Tibial nerve (tissue), 4 donors: ENCODE measurements around the gene PLPPR1. TPM values are rescaled to one million over a fixed set of nuclear protein-coding genes. Genes with fewer than 3 reads are reported as not detected.
"Not testable (repeated sequence)": the region's sequence is repeated elsewhere in the genome, so short reads cannot be mapped to it uniquely, and the experiment has no call there.

Experiments used
- DNase-seq, 2 donors: peaks; one replicate each; pipeline ENCODE4 v3.0.0-alpha.2; 2019; ENCODE audit warnings: low spot score in 2 of 2
- H3K27ac ChIP-seq, 4 donors: fragments of 200-600 bp; sonication (generic) in 3 of 4; one replicate each; pipeline ENCODE4 v1.5.1; 2017 to 2019; ENCODE audit warnings: mild to moderate bottlenecking in 1 of 4
- H3K27me3 ChIP-seq, 2 donors: fragments of 200-600 bp; sonication (generic) in 1 of 2; one replicate each; pipeline versions ENCODE4 v1.5.1 to v1.6.0; 2017 to 2019
- H3K36me3 ChIP-seq, 3 donors: fragments of 200-600 bp; sonication (generic); one replicate each; pipeline ENCODE4 v1.5.1; 2018 to 2019
- H3K4me1 ChIP-seq, 4 donors: fragments of 200-600 bp; sonication (generic) in 3 of 4; one replicate each; pipeline ENCODE4 v1.5.1; 2017 to 2019
- H3K4me3 ChIP-seq, 4 donors: fragments of 200-600 bp; sonication (generic) in 3 of 4; one replicate each; pipeline ENCODE4 v1.5.1; 2017 to 2019; ENCODE audit warnings: mild to moderate bottlenecking in 1 of 4, moderate library complexity in 1 of 4
- H3K9me3 ChIP-seq, 4 donors: fragments of 200-600 bp; sonication (generic) in 3 of 4; one replicate each; pipeline ENCODE4 v1.5.1; 2017 to 2019
- CTCF ChIP-seq, 5 experiments: fragments of 200-600 bp in 3 of 5; fragments of 450-650 bp in 2 of 5; sonication (generic) in 3 of 5; IDR thresholded peaks; one replicate each; pipeline ENCODE4 v1.5.1; 2016 to 2019; ENCODE audit warnings: antibody characterized with exemption in 5 of 5, mild to moderate bottlenecking in 3 of 5, moderate library complexity in 2 of 5
- EP300 ChIP-seq, 2 donors: sonication (generic); formaldehyde crosslinking; IDR thresholded peaks; one replicate each; pipeline ENCODE4 v1.6.1; 2017; ENCODE audit warnings: antibody characterized with exemption in 2 of 2, mild to moderate bottlenecking in 1 of 2
- POLR2A ChIP-seq, 2 donors: fragments of 450-650 bp; IDR thresholded peaks; one replicate each; pipeline ENCODE4 v1.6.1; 2017; ENCODE audit warnings: antibody characterized with exemption in 2 of 2, mild to moderate bottlenecking in 2 of 2, moderate library complexity in 2 of 2
- WGBS, 2 donors: methylation state at CpG; one replicate each; pipeline ENCODE4 v1.1.5; 2018; 5-methylcytosine and 5-hydroxymethylcytosine counted together
- total RNA-seq, 4 donors: library from RNA; depleted of rRNA; stranded (reverse); fragments of >200 nt; gene quantifications; one replicate each; pipeline ENCODE4 v1.1.0, GENCODE V29; 2016

The PLPPR1 gene
- total RNA-seq, 4 donors from 2014 or later = 0.30 to 7.6 (median 2.5) TPM

DNA sequence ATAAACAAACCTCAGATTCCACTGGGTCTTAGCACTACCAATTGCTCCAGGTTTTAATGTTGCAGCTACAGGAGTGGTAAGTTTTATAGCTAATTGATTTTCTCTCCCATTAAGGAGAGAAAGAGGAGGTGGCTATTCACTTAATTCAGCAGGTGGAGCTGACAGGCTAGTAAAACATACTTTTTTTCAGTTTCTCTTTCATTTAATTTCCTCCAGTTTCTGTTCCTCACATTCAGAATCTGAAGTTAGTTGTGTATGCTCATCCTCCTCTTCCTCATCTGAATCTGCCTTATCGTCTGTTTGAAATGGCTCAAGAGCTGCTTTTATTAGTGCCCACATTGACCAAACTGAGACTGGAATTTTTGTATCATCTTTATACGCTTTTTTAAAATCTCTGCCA, 98.0 kb downstream of the PLPPR1 start:
- H3K4me1 ChIP-seq = no peaks in the 10 kb centered on the region
- H3K9me3 ChIP-seq = peaks cover 0 to 15% (median 0%) of the 10 kb centered on the region in 4 donors
- no peak overlapping the region for H3K4me3 ChIP-seq
- TF ChIP-seq POLR2A (IDR thresholded peaks at IDR 0.05) = no peak
- TF ChIP-seq EP300 (IDR thresholded peaks at IDR 0.05) = no peak
- no peak for TF ChIP-seq CTCF (IDR thresholded peaks at IDR 0.05)
- H3K27ac ChIP-seq = no peak overlapping the region
- no peaks in the 10 kb centered on the region for H3K27me3 ChIP-seq
- H3K36me3 ChIP-seq = no peaks in the 10 kb centered on the region
- WGBS, 2 donors = 43 to 48% methylated on average over 2 of the region's 2 CpGs
- DNase-seq = no peak

DNA sequence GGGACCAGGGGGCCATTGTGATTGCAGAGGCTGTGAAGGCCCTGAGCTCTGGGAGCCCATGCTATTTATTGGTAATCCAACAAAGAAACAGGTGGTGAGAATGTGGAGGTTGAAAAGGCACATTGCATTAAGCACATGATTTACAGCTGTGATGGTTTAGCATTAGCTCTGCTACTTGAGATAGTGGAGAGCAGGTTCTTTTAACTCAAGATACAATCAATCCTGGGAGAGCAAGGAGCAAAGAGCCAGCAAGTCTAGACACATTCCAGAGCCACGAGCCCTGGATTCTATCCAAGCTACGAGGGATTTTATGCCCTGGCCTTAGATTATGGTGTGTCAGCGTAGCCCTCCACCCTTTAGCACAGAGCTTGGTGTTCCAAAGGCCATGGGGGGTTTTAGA, 98.8 kb downstream of the PLPPR1 start:
- not testable (repeated sequence) for H3K27ac ChIP-seq, H3K4me3 ChIP-seq, H3K36me3 ChIP-seq, H3K27me3 ChIP-seq, DNase-seq, H3K4me1 ChIP-seq
- H3K9me3 ChIP-seq = peaks cover 0 to 15% (median 0%) of the 10 kb centered on the region in 4 donors
- 54 to 60% methylated on average over 3 of the region's 3 CpGs for WGBS, 2 donors

- Histone ChIP-seq H3K36me3 (no peaks in the 10 kb centered on the region), H3K4me1 (no peaks in the 10 kb centered on the region), H3K27ac (no peak overlapping the region), H3K27me3 (no peaks in the 10 kb centered on the region), H3K9me3 (peaks cover 0 to 10% (median 0%) of the 10 kb centered on the region in 4 donors), H3K4me3 (no peak overlapping the region)
- TF ChIP-seq POLR2A (IDR thresholded peaks at IDR 0.05) = no peak
- no peak for TF ChIP-seq EP300 (IDR thresholded peaks at IDR 0.05)
- no peak for TF ChIP-seq CTCF (IDR thresholded peaks at IDR 0.05)
- DNase-seq = no peak
Observed at GRCh38 chr9:101128623-101129022, 100.1 kb downstream of the PLPPR1 start.

- DNase-seq = no peak
- no peaks in the 10 kb centered on the region for H3K27me3 ChIP-seq
- H3K36me3 ChIP-seq = no peaks in the 10 kb centered on the region
- no peaks in the 10 kb centered on the region for H3K4me1 ChIP-seq
- peaks cover 0 to 6% (median 0%) of the 10 kb centered on the region in 4 donors for H3K9me3 ChIP-seq
- no peak for TF ChIP-seq EP300 (IDR thresholded peaks at IDR 0.05)
- no peak for TF ChIP-seq POLR2A (IDR thresholded peaks at IDR 0.05)
- H3K27ac ChIP-seq = no peak overlapping the region
- no peak overlapping the region for H3K4me3 ChIP-seq
- 69 to 77% methylated on average over 1 of the region's 1 CpG for WGBS, 2 donors
Observed at GRCh38 chr9:101130054-101130453, 101.5 kb downstream of the PLPPR1 start.

- H3K4me3 ChIP-seq = no peak overlapping the region
- H3K36me3 ChIP-seq = no peaks in the 10 kb centered on the region
- H3K9me3 ChIP-seq = peaks cover 0 to 6% (median 0%) of the 10 kb centered on the region in 4 donors
- no peaks in the 10 kb centered on the region for H3K27me3 ChIP-seq
- H3K27ac ChIP-seq = no peak overlapping the region
- DNase-seq = no peak
- TF ChIP-seq EP300 (IDR thresholded peaks at IDR 0.05) (no peak), POLR2A (IDR thresholded peaks at IDR 0.05) (no peak), CTCF (IDR thresholded peaks at IDR 0.05) (no peak)
- no peaks in the 10 kb centered on the region for H3K4me1 ChIP-seq
- WGBS, 2 donors = 67 to 69% methylated on average over 5 of the region's 5 CpGs
Observed at GRCh38 chr9:101131326-101131725, 102.8 kb downstream of the PLPPR1 start.

- Histone ChIP-seq H3K9me3 (peaks cover 0 to 2% (median 0%) of the 10 kb centered on the region in 4 donors), H3K36me3 (no peaks in the 10 kb centered on the region), H3K4me3 (no peak overlapping the region), H3K4me1 (no peaks in the 10 kb centered on the region), H3K27me3 (no peaks in the 10 kb centered on the region), H3K27ac (no peak overlapping the region)
- no peak for DNase-seq
- no peak for TF ChIP-seq POLR2A (IDR thresholded peaks at IDR 0.05)
- no peak for TF ChIP-seq EP300 (IDR thresholded peaks at IDR 0.05)
- TF ChIP-seq CTCF (IDR thresholded peaks at IDR 0.05) = no peak
Observed at GRCh38 chr9:101132801-101133200, 104.3 kb downstream of the PLPPR1 start.
